ENCODE data around the gene ARHGEF38.

Gene ARHGEF38

DNA sequence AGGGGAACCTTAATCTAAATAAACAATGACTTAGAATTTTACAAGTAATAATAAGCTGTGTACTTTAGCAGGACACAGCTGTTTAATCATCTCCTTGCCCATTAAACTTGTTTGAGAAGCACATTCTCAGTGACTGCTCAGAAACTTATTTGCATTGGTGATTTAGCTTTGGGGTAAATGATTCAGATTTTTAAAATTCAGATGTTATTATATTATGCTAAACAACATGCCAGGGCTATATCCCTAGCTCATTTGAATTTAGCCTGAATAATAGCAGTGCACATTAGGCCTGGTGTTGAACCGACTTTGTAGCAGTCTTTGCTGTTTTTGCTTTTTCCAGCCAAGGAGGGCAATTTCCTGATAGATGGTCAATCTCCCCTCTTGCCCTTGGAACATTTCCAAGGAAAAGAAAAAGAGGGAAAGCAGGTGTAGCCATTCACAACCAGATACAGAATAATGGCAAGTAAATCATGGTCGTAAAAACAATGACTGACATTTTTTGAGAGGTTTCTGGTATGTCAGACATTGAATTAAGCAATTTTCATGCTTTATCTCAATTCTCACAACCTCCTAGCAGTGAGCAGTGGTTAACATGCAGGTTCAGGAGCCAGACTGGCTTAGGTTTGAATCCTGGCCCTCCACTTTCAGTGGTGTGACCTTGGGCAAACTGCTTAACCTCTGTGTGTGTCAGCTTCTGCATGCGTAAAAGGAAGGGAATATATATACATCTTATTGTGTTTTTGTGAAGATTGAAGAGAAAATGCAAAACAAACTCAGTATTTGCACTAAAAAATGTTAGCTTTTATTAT lies 16.8 kb downstream of the ARHGEF38 start:
- in situ Hi-C loops (cut with MboI; ENCODE audit: low sequenced_read_pairs, unreplicated experiment) = no loop called here
- TF ChIP-seq, protein P1, sequence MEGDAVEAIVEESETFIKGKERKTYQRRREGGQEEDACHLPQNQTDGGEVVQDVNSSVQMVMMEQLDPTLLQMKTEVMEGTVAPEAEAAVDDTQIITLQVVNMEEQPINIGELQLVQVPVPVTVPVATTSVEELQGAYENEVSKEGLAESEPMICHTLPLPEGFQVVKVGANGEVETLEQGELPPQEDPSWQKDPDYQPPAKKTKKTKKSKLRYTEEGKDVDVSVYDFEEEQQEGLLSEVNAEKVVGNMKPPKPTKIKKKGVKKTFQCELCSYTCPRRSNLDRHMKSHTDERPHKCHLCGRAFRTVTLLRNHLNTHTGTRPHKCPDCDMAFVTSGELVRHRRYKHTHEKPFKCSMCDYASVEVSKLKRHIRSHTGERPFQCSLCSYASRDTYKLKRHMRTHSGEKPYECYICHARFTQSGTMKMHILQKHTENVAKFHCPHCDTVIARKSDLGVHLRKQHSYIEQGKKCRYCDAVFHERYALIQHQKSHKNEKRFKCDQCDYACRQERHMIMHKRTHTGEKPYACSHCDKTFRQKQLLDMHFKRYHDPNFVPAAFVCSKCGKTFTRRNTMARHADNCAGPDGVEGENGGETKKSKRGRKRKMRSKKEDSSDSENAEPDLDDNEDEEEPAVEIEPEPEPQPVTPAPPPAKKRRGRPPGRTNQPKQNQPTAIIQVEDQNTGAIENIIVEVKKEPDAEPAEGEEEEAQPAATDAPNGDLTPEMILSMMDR (IDR thresholded peaks at IDR 0.05; ENCODE audit: borderline replicate concordance, control extremely low read depth, extremely low read depth, insufficient read depth, missing control alignments) = no peak
- DNase-seq (ENCODE audit: low spot score) = no peak

DNA sequence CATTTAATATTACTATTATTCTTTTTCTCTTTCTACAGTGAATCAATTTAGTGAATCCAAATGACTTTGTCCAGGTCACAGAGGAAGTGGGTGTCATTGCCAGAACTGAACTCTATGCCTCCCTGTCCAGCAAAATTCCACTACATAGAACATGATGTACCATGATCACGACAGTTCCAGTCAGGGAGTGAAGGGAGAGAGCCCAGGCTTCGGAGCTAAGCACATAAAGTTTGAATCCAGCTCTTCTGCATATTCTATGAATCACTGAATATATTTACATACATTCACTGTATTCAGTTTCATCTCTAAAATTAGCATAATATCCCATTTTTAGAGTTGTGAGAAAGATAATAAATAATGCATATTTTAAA lies 17.4 kb downstream of the ARHGEF38 start:
- TF ChIP-seq, protein P1 (IDR thresholded peaks at IDR 0.05; ENCODE audit: borderline replicate concordance, control extremely low read depth, extremely low read depth, insufficient read depth, missing control alignments) = no peak
- in situ Hi-C loops (cut with MboI; ENCODE audit: low sequenced_read_pairs, unreplicated experiment) = no loop called here

GRCh38 chr4:105572296-105572695 lies 19.9 kb downstream of the ARHGEF38 start:
- in situ Hi-C loops (cut with MboI; ENCODE audit: low sequenced_read_pairs, unreplicated experiment) = no loop called here
- TF ChIP-seq, protein P1 (IDR thresholded peaks at IDR 0.05; ENCODE audit: borderline replicate concordance, control extremely low read depth, extremely low read depth, insufficient read depth, missing control alignments) = no peak
- DNase-seq (ENCODE audit: low spot score) = no peak

More for the DNA sequence above, 17.4 kb downstream of the ARHGEF38 start:
- no peak for DNase-seq (ENCODE audit: low spot score)

GRCh38 chr4:105586638-105587328 lies 34.4 kb downstream of the ARHGEF38 start:
- no peak for DNase-seq (ENCODE audit: low spot score)
- TF ChIP-seq, protein P1 (IDR thresholded peaks at IDR 0.05; ENCODE audit: borderline replicate concordance, control extremely low read depth, extremely low read depth, insufficient read depth, missing control alignments) = no peak

DNA sequence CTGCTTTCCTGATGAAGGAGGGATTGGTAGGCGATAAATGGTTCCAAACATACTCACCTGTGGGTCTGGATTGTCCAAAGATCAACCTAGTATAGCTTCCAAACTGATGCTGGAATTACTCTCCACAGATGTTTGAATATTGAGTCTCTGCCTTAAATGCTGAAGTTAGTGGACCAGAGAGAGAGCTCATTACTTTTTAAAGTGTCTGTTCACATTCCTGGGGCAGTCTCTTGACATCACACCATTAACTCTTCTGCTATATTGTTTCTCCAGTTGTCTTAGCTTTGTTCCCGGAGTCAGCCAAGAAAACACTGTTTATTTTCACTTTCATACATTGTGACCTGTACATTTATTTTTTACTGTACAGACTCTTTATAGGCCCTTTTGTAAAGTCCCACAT lies 35.4 kb downstream of the ARHGEF38 start:
- DNase-seq (ENCODE audit: low spot score) = no peak
- in situ Hi-C loops (cut with MboI; ENCODE audit: low sequenced_read_pairs, unreplicated experiment) = no loop called here
- TF ChIP-seq, protein P1 (IDR thresholded peaks at IDR 0.05; ENCODE audit: borderline replicate concordance, control extremely low read depth, extremely low read depth, insufficient read depth, missing control alignments) = no peak

More at GRCh38 chr4:105586638-105587328, 34.4 kb downstream of the ARHGEF38 start:
- in situ Hi-C loops (cut with MboI; ENCODE audit: low sequenced_read_pairs, unreplicated experiment) = no loop called here

GRCh38 chr4:105588252-105588651 lies 35.8 kb downstream of the ARHGEF38 start:
- in situ Hi-C loops (cut with MboI; ENCODE audit: low sequenced_read_pairs, unreplicated experiment) = no loop called here
- no peak for DNase-seq (ENCODE audit: low spot score)
- TF ChIP-seq, protein P1 (IDR thresholded peaks at IDR 0.05; ENCODE audit: borderline replicate concordance, control extremely low read depth, extremely low read depth, insufficient read depth, missing control alignments) = no peak
